H1 (cell line): ENCODE data around the gene STK11. TPM values are rescaled to one million over a fixed set of nuclear protein-coding genes. Genes with fewer than 3 reads are reported as not detected.

ENCODE experiments used
- CTCF ChIA-PET: fragments of 300-600 bp; sonication (Branson Sonifier 250); formaldehyde crosslinking; loops from one replicate; lab custom pipeline; 2021; ENCODE audit not compliant: partially characterized antibody; lab: Charles Lee
- POLR2A ChIA-PET: fragments of 300-600 bp; sonication (Branson Sonifier 250); formaldehyde crosslinking; loops from one replicate; lab custom pipeline; 2021; ENCODE audit warnings: inconsistent platforms; ENCODE audit not compliant: partially characterized antibody; lab: Charles Lee
- DNase-seq, 2 experiments: peaks; one replicate each; pipeline versions ENCODE4 v3.0.0 to v3.0.0-alpha.2; 2010 to 2022; ENCODE audit warnings: low spot score in 2 of 2, low read depth in 1 of 2, mixed read lengths in 1 of 2
- FAIRE-seq: peaks from 2 replicates; lab custom pipeline; 2011; peaks lifted over from hg19 to GRCh38; lab: Jason Lieb, UNC
- H2AFZ ChIP-seq: 2 replicates; pipeline ENCODE4 v1.8.1; 2012; ENCODE audit warnings: low read length, inconsistent platforms
- H2AK5ac ChIP-seq: 2 replicates; pipeline ENCODE4 v1.6.1; 2013; ENCODE audit warnings: low read depth, low read length
- H2BK120ac ChIP-seq: replicated peaks from 2 replicates; pipeline ENCODE3; 2013; ENCODE audit warnings: low read depth, low read length, inconsistent platforms
- H2BK12ac ChIP-seq: 2 replicates; pipeline ENCODE4 v1.6.1; 2013; ENCODE audit warnings: low read depth, low read length
- H2BK15ac ChIP-seq: 2 replicates; pipeline ENCODE4 v1.6.1; 2013; ENCODE audit warnings: low read length
- H2BK20ac ChIP-seq: 2 replicates; pipeline ENCODE4 v1.6.1; 2013; ENCODE audit warnings: low read length
- H2BK5ac ChIP-seq: 2 replicates; pipeline ENCODE4 v1.6.1; 2013; ENCODE audit warnings: low read depth, low read length
- H3K14ac ChIP-seq: 2 replicates; pipeline ENCODE4 v1.6.1; 2013; ENCODE audit warnings: inconsistent platforms; ENCODE audit not compliant: insufficient read length
- H3K18ac ChIP-seq: 2 replicates; pipeline ENCODE4 v1.6.1; 2013; ENCODE audit warnings: low read length; ENCODE audit errors: extremely low read depth
- H3K23ac ChIP-seq: 2 replicates; pipeline ENCODE4 v1.6.1; 2013; ENCODE audit warnings: inconsistent platforms; ENCODE audit not compliant: insufficient read length
- H3K23me2 ChIP-seq: 2 replicates; pipeline ENCODE4 v1.6.1; 2013; ENCODE audit warnings: low read depth, low read length
- H3K27ac ChIP-seq: 2 replicates; pipeline ENCODE4 v1.6.1; 2011; ENCODE audit warnings: low read depth, low read length, inconsistent platforms
- H3K27me3 ChIP-seq, 4 experiments: replicated peaks in 1 of 4; 1 replicate in 1 of 4; 2 replicates in 3 of 4; pipeline versions ENCODE4 v1.6.1 to v1.8.1; 2011 to 2013; ENCODE audit warnings: low read length in 3 of 4, mild to moderate bottlenecking in 3 of 4, inconsistent platforms in 2 of 4, mixed read lengths in 2 of 4, moderate library complexity in 1 of 4; ENCODE audit not compliant: control insufficient read depth in 3 of 4, insufficient read depth in 3 of 4; ENCODE audit errors: extremely low read depth in 1 of 4
- H3K36me3 ChIP-seq, 4 experiments: 2 replicates each; pipeline versions ENCODE4 v1.6.1 to v1.8.1; 2011 to 2013; ENCODE audit warnings: mild to moderate bottlenecking in 4 of 4, low read length in 3 of 4, moderate library complexity in 2 of 4, control low read depth in 1 of 4, inconsistent platforms in 1 of 4; ENCODE audit not compliant: insufficient read depth in 4 of 4, control insufficient read depth in 2 of 4
- H3K4ac ChIP-seq: replicated peaks from 2 replicates; pipeline ENCODE3; 2013; ENCODE audit warnings: low read length, low read depth, mixed read lengths, inconsistent platforms; ENCODE audit not compliant: insufficient read length
- H3K4me1 ChIP-seq, 4 experiments: replicated peaks in 1 of 4; 1 replicate in 1 of 4; 2 replicates in 3 of 4; pipeline versions ENCODE4 v1.6.1 to v1.8.1; 2011 to 2013; ENCODE audit warnings: low read length in 3 of 4, inconsistent platforms in 2 of 4, mixed read lengths in 1 of 4; ENCODE audit not compliant: insufficient read depth in 4 of 4, control insufficient read depth in 3 of 4
- H3K4me2 ChIP-seq, 2 experiments: 2 replicates each; pipeline versions ENCODE4 v1.6.1 to v1.8.1; 2011 to 2013; ENCODE audit warnings: low read depth in 2 of 2, low read length in 2 of 2, control low read depth in 1 of 2, inconsistent platforms in 1 of 2, mild to moderate bottlenecking in 1 of 2; ENCODE audit not compliant: insufficient read depth in 1 of 2
- H3K4me3 ChIP-seq, 4 experiments: fragments of 200-600, 300-600 bp in 1 of 4; sonication (generic), shearing (Covaris generic), sonication (Bioruptor Twin) in 1 of 4; 2 replicates each; pipeline versions ENCODE4 v1.5.1 to v1.8.1; 2011 to 2016; ENCODE audit warnings: low read length in 4 of 4, low read depth in 3 of 4, control low read depth in 2 of 4, inconsistent platforms in 2 of 4, mild to moderate bottlenecking in 2 of 4, mixed read lengths in 1 of 4, moderate library complexity in 1 of 4; ENCODE audit not compliant: insufficient read depth in 2 of 4; ENCODE audit errors: extremely low read depth in 1 of 4
- H3K56ac ChIP-seq: replicated peaks from 2 replicates; pipeline ENCODE3; 2013; ENCODE audit warnings: low read depth, mild to moderate bottlenecking, mixed read lengths, low read length, inconsistent platforms; ENCODE audit not compliant: insufficient read length
- H3K79me1 ChIP-seq: 2 replicates; pipeline ENCODE4 v1.6.1; 2013; ENCODE audit warnings: low read depth, low read length, control low read depth
- H3K79me2 ChIP-seq, 2 experiments: 2 replicates each; pipeline versions ENCODE4 v1.6.1 to v1.8.1; 2012 to 2013; ENCODE audit warnings: low read length in 2 of 2, mild to moderate bottlenecking in 2 of 2, inconsistent platforms in 1 of 2; ENCODE audit not compliant: insufficient read depth in 2 of 2, control insufficient read depth in 1 of 2
- H3K9ac ChIP-seq, 4 experiments: replicated peaks in 1 of 4; 1 replicate in 1 of 4; 2 replicates in 3 of 4; pipeline versions ENCODE4 v1.6.1 to v1.8.1; 2011 to 2013; ENCODE audit warnings: low read depth in 3 of 4, low read length in 3 of 4, control low read depth in 2 of 4, mild to moderate bottlenecking in 2 of 4, moderate library complexity in 2 of 4, inconsistent platforms in 1 of 4; ENCODE audit errors: extremely low read depth in 1 of 4
- H3K9me3 ChIP-seq, 2 experiments: 2 replicates each; pipeline versions ENCODE4 v1.6.1 to v1.8.1; 2012 to 2013; ENCODE audit warnings: mild to moderate bottlenecking in 2 of 2, moderate library complexity in 2 of 2, control low read depth in 1 of 2, inconsistent platforms in 1 of 2, low read depth in 1 of 2, low read length in 1 of 2, mixed read lengths in 1 of 2; ENCODE audit not compliant: insufficient read depth in 2 of 2
- H4K20me1 ChIP-seq, 2 experiments: replicated peaks in 1 of 2; 2 replicates each; pipeline versions ENCODE3 to v1.8.1; 2011 to 2013; ENCODE audit warnings: inconsistent platforms in 2 of 2, low read length in 2 of 2, mild to moderate bottlenecking in 1 of 2; ENCODE audit not compliant: insufficient read depth in 2 of 2, control insufficient read depth in 1 of 2
- H4K5ac ChIP-seq: 2 replicates; pipeline ENCODE4 v1.6.1; 2013; ENCODE audit warnings: low read length, low read depth, mixed read lengths, inconsistent platforms; ENCODE audit not compliant: insufficient read length
- H4K8ac ChIP-seq: 2 replicates; pipeline ENCODE4 v1.8.0; 2013; ENCODE audit warnings: mild to moderate bottlenecking, moderate library complexity, low read length, inconsistent platforms; ENCODE audit not compliant: insufficient read depth; ENCODE audit errors: extremely low read depth
- H4K91ac ChIP-seq: replicated peaks from 2 replicates; pipeline ENCODE3; 2013; ENCODE audit warnings: low read length, mixed read lengths, inconsistent platforms; ENCODE audit not compliant: insufficient read length
- EZH2 ChIP-seq: fragments of 200-600 bp; sonication (generic); IDR thresholded peaks from 2 replicates; pipeline ENCODE4 v1.7.1; 2012; ENCODE audit warnings: low read depth, mild to moderate bottlenecking, moderate library complexity, low read length, inconsistent platforms; ENCODE audit not compliant: severe bottlenecking
- JUN ChIP-seq: IDR thresholded peaks from 2 replicates; pipeline ENCODE4 v1.6.1; 2011; ENCODE audit warnings: low read depth, mild to moderate bottlenecking, improper control_type of control experiment, low read length
- KDM4A ChIP-seq: IDR thresholded peaks from one replicate; pipeline ENCODE4 v1.7.1; 2012; ENCODE audit warnings: low read depth, mild to moderate bottlenecking, moderate library complexity, low read length, inconsistent platforms; ENCODE audit not compliant: severe bottlenecking
- NANOG ChIP-seq: IDR thresholded peaks from 2 replicates; pipeline ENCODE4 v1.6.1; 2011; ENCODE audit warnings: low read length, low read depth, mild to moderate bottlenecking, inconsistent platforms; ENCODE audit not compliant: insufficient read depth, poor library complexity, severe bottlenecking
- RBBP5 ChIP-seq: IDR thresholded peaks from 2 replicates; pipeline ENCODE4 v1.7.1; 2012; ENCODE audit warnings: low read depth, mild to moderate bottlenecking, inconsistent platforms, low read length, moderate library complexity, borderline replicate concordance
- SIRT6 ChIP-seq: IDR thresholded peaks from one replicate; pipeline ENCODE4 v1.7.1; 2012; ENCODE audit warnings: low read length, inconsistent platforms
- YY1 ChIP-seq: IDR thresholded peaks from 2 replicates; pipeline ENCODE4 v1.6.1; 2011; ENCODE audit warnings: low read depth, mild to moderate bottlenecking, low read length
- WGBS, 2 experiments: shearing (Covaris generic) in 1 of 2; methylation state at CpG; one replicate each; pipeline versions ENCODE4 v1.1.6 to v1.1.7; 2013 to 2015; ENCODE audit warnings: low lambda C conversion rate in 2 of 2, mixed read lengths in 2 of 2, inconsistent platforms in 1 of 2, low coverage in 1 of 2, missing lambda C conversion rate in 1 of 2; ENCODE audit not compliant: insufficient replicate concordance in 2 of 2, insufficient coverage in 1 of 2, insufficient read length in 1 of 2; ENCODE audit errors: extremely low coverage in 1 of 2, missing lambda C conversion rate in 1 of 2; 5-methylcytosine and 5-hydroxymethylcytosine counted together
- polyA plus RNA-seq, 7 experiments: library from polyadenylated mRNA; depleted of rRNA in 3 of 7; stranded (reverse) in 5 of 7; unstranded in 2 of 7; fragments of >200 nt in 5 of 7; fragments of 200-250 nt in 2 of 7; gene quantifications; 1 replicate in 5 of 7; 2 replicates in 1 of 7; 4 replicates in 1 of 7; pipeline versions ENCODE4 v1.2.1 to v1.2.3, GENCODE V29; 2011 to 2013; ENCODE audit warnings: missing spikeins in 2 of 7, mixed read lengths in 2 of 7
- total RNA-seq: library from RNA; stranded (reverse); fragmentation: NEBNext Ultra II Directional; extraction: Animal tissue kit (Norgen Biotek cat#: 25700); gene quantifications from 2 replicates; pipeline ENCODE4 v1.2.1, GENCODE V29; 2021
- TF ChIP-seq, protein P1 (sequence below): IDR thresholded peaks from 2 replicates; pipeline ENCODE4 v1.6.1; 2012; ENCODE audit warnings: inconsistent platforms
- TF ChIP-seq, protein P2 (sequence below): IDR thresholded peaks from 2 replicates; pipeline ENCODE4 v1.6.1; 2012; ENCODE audit warnings: inconsistent platforms
- TF ChIP-seq, protein P3 (sequence below): IDR thresholded peaks from 2 replicates; pipeline ENCODE4 v1.6.1; 2011; ENCODE audit warnings: low read depth, mild to moderate bottlenecking, low read length; ENCODE audit not compliant: insufficient read depth

STK11 gene
- total and polyA plus RNA-seq, 2 of the 8 experiments (the other 6 are each of a cell fraction or from before 2014, with no cell fraction given) = 45.3 to 70.7 TPM

DNA sequence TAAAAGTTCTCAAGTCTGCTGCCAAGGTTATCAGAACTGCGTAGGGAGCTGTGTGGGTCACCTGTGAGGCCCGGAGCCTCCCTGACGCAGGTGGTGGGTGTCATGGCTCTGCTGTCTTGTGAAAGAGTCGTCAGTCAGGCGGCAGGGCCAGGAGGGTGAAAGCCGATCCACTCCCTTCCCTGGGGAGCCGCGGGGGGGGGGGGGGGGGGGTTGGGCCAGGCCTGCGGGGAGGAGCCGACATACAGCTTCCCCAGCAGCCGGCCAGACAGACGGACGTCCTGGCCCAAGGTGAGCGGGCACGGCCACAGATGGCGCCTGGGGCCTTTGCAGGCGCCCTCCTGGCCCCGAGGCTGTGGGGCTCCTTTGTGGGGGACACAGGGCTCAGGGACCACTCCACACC lies 43.9 kb upstream of the STK11 start:
- H3K4me2 ChIP-seq = no peak overlapping the region
- peaks cover 0 to 9% of the 10 kb centered on the region in 2 experiments; a peak in 2 of 4 replicates for H3K79me2 ChIP-seq
- no peak overlapping the region for H4K8ac ChIP-seq
- H3K4me3 ChIP-seq = no peak overlapping the region
- H3K79me1 ChIP-seq = peaks cover 8% of the 10 kb centered on the region; the same call in 1 of the 2 replicates
- no peak overlapping the region for H2BK120ac ChIP-seq
- 77% methylated on average over 10 of the region's 18 CpGs; no CpG with 5 or more reads in 1 of the 2 experiments for WGBS, 2 experiments
- no peak overlapping the region for H3K14ac ChIP-seq
- no peak overlapping the region for H2BK5ac ChIP-seq
- DNase-seq (no peak), FAIRE-seq (no peak)
- H2BK12ac ChIP-seq = no peak overlapping the region
- no peak overlapping the region for H3K23ac ChIP-seq
- no peak overlapping the region for H2BK15ac ChIP-seq
- H3K27me3 ChIP-seq = no peaks in the 10 kb centered on the region
- ChIA-PET CTCF (interaction anchor here (0.6 to 1.2 kb wide), 4 partner anchors 17 to 94 kb away, joined by 3 to 4 read pairs (median 3); no protein-coding TSS in a partner anchor), POLR2A (interaction anchor here (1.1 to 1.7 kb wide), 6 partner anchors 10 to 136 kb away, joined by 3 to 6 read pairs (median 3); partner anchors contain the start of genes CNN2 and FAM174C)
- H3K4me1 ChIP-seq = peaks cover 0 to under 1% (median 0%) of the 10 kb centered on the region in 4 experiments; a peak in 1 of 7 replicates
- no peak overlapping the region for H3K56ac ChIP-seq
- no peaks in the 10 kb centered on the region for H3K9me3 ChIP-seq
- no peak overlapping the region for H3K27ac ChIP-seq
- H4K5ac ChIP-seq = no peak overlapping the region
- H3K36me3 ChIP-seq = no peaks in the 10 kb centered on the region
- H2AFZ ChIP-seq = no peak overlapping the region
- no peak overlapping the region for H3K18ac ChIP-seq
- H3K23me2 ChIP-seq = no peaks in the 10 kb centered on the region
- no peak overlapping the region for H3K4ac ChIP-seq
- no peak overlapping the region for H4K91ac ChIP-seq
- no peak overlapping the region for H3K9ac ChIP-seq
- no peak overlapping the region for H2AK5ac ChIP-seq
- H2BK20ac ChIP-seq = no peak overlapping the region
- H4K20me1 ChIP-seq = peaks cover 0 to 19% of the 10 kb centered on the region in 2 experiments
- TF ChIP-seq, protein P1, sequence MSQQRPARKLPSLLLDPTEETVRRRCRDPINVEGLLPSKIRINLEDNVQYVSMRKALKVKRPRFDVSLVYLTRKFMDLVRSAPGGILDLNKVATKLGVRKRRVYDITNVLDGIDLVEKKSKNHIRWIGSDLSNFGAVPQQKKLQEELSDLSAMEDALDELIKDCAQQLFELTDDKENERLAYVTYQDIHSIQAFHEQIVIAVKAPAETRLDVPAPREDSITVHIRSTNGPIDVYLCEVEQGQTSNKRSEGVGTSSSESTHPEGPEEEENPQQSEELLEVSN = no peak
- no peak for TF ChIP-seq EZH2
- TF ChIP-seq YY1 = no peak
- no peak for TF ChIP-seq RBBP5
- no peak for TF ChIP-seq KDM4A
- TF ChIP-seq, protein P2, sequence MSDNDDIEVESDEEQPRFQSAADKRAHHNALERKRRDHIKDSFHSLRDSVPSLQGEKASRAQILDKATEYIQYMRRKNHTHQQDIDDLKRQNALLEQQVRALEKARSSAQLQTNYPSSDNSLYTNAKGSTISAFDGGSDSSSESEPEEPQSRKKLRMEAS = no peak
- TF ChIP-seq JUN = no peak
- no peak for TF ChIP-seq SIRT6
- TF ChIP-seq, protein P3, sequence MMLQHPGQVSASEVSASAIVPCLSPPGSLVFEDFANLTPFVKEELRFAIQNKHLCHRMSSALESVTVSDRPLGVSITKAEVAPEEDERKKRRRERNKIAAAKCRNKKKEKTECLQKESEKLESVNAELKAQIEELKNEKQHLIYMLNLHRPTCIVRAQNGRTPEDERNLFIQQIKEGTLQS = no peak
- TF ChIP-seq NANOG = no peak
